ENCODE data around the gene GPR176.

DNA sequence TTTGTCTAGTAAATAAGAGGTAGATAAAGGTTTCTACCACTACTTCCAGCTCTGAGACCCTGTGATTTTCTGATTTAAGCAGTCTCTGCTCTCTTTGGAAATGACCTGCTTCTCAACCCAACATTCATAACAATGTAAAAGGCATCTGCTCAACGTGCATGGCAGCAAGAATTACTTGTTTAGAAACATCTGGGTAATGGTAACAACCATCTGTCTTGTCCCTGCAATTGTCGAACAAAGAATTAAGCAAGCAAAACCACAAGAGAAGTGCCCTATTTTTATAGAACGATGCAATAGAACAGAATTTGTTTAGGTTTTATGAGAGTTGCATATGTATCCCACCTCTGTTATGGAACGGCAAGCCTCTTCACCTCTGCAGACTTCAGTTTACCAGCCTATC, 130.3 kb downstream of the GPR176 start:
- TF ChIP-seq, protein P1, sequence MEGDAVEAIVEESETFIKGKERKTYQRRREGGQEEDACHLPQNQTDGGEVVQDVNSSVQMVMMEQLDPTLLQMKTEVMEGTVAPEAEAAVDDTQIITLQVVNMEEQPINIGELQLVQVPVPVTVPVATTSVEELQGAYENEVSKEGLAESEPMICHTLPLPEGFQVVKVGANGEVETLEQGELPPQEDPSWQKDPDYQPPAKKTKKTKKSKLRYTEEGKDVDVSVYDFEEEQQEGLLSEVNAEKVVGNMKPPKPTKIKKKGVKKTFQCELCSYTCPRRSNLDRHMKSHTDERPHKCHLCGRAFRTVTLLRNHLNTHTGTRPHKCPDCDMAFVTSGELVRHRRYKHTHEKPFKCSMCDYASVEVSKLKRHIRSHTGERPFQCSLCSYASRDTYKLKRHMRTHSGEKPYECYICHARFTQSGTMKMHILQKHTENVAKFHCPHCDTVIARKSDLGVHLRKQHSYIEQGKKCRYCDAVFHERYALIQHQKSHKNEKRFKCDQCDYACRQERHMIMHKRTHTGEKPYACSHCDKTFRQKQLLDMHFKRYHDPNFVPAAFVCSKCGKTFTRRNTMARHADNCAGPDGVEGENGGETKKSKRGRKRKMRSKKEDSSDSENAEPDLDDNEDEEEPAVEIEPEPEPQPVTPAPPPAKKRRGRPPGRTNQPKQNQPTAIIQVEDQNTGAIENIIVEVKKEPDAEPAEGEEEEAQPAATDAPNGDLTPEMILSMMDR (IDR thresholded peaks at IDR 0.05) = no peak
- no peak for TF ChIP-seq POLR2A (IDR thresholded peaks at IDR 0.05)
